ENCODE data around the gene CNRIP1.

DNA sequence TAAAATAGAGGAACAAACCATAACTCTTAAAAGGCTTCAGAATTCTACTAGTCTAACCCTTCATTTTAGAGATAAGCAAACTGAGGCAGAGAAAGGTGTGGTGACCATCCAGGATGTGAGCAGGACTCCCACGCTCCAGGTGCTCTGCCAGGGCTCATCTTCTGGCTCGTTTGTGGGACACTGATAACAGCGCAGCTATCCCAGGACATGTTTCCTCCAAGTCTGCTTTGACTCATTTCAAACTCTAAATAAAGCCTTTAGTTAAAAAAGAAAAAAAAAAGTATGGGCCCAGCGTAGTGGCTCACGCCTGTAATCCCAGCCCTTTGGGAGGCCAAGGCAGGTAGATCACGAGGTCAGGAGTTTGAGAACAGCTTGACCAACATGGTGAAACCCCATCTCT lies 28.4 kb downstream of the CNRIP1 start:
- no peak for TF ChIP-seq CTCF (IDR thresholded peaks at IDR 0.05; ENCODE audit: low read depth, low read length, poor library complexity, severe bottlenecking)
- no peak for TF ChIP-seq EZH2phosphoT487 (IDR thresholded peaks at IDR 0.05; ENCODE audit: borderline replicate concordance, low read length)

All from DOHH2 (cell line).